HCT116 (cell line): Measurements from ENCODE around the gene TNFRSF17.

Experiments
- CTCF ChIP-seq, 3 experiments: fragments of 200-600 bp in 1 of 3; sonication (generic) in 1 of 3; IDR thresholded peaks in 2 of 3; conservative IDR thresholded peaks in 1 of 3; 2 replicates each; pipeline ENCODE4 v1.5.1; 2012 to 2017; ENCODE audit warnings: low read depth in 2 of 3, low read length in 2 of 3, antibody characterized with exemption in 1 of 3, borderline replicate concordance in 1 of 3, control low read depth in 1 of 3, mild to moderate bottlenecking in 1 of 3, mixed read lengths in 1 of 3, mixed run types in 1 of 3, moderate library complexity in 1 of 3; ENCODE audit not compliant: insufficient read depth in 1 of 3
- POLR2A ChIP-seq: IDR thresholded peaks from 2 replicates; pipeline ENCODE4 v1.7.0; 2011; ENCODE audit warnings: borderline replicate concordance; ENCODE audit not compliant: insufficient read depth, insufficient read length; ENCODE audit errors: extremely low read depth
- TCF7L2 ChIP-seq: IDR thresholded peaks from 2 replicates; pipeline ENCODE4 v1.7.0; 2011; ENCODE audit warnings: borderline replicate concordance, inconsistent platforms; ENCODE audit not compliant: insufficient read depth, insufficient read length; ENCODE audit errors: extremely low read depth

GRCh38 chr16:12011565-12011964, 46.6 kb downstream of the TNFRSF17 start:
- TF ChIP-seq CTCF (IDR thresholded peaks at IDR 0.05 in 2 of 3, conservative IDR thresholded peaks at IDR 0.05 in 1 of 3; ENCODE audit: borderline replicate concordance in 1 of 3, insufficient read depth in 1 of 3, low read depth in 2 of 3, low read length in 2 of 3) (no peak), TCF7L2 (no peak), POLR2A (no peak)
